Activated CD4-positive, CD25-positive, alpha-beta regulatory T cell (primary cell): ENCODE results near the gene COL9A3.
A peak's percentile ranks its signal among the peaks of the same experiment; 100 is the strongest.

Source experiments
- DNase-seq, 4 experiments: peaks; one replicate each; lab custom pipeline; 2025; lab: John Stamatoyannopoulos, UW

The COL9A3 gene

GRCh38 chr20:62796699-62797491 is 20.0 kb upstream of the COL9A3 start:
- DNase-seq, result no peak

DNA sequence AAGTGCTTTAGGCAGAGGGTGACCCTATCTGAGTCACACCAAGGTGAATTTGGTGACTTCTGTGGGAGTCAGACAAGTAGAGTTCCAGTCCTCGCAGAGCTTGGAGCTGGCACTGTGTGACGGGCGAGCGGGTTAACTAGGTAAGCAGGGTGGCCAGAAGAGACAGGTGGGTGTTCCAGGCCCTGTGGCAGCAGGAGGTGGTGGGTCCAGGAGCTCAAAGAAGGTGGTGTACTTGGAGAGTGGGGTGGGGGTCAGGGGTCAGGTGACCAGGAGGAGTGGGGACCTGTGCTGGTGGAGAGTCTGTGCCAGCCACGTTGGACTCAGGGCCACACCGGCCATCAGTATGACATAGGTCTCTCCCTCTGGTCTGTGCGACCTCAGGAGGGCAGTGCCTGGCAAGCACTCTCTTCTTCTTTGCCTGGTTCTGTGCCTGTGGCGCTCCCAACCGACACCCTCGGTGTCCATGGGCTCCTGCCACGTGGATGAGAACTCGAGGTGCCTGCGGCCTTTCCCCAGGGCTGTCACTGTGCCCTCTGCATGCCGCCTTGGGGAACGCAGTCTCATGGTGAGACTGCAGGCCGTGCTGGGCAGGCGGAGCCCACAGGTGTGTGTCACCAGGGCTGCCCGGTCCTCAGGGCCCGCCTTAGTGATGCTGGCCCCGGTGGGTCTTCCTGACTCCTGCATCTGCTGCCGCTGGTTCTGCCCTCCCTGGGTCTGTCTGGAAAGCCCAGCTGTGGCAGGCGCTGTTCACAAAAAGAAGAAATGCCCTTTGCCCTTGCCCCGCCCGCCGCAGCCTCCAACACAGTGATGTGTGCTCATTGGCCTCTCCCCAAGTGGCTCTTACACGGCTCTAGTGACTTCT is 18.9 kb upstream of the COL9A3 start:
- DNase-seq, result no peak

DNA sequence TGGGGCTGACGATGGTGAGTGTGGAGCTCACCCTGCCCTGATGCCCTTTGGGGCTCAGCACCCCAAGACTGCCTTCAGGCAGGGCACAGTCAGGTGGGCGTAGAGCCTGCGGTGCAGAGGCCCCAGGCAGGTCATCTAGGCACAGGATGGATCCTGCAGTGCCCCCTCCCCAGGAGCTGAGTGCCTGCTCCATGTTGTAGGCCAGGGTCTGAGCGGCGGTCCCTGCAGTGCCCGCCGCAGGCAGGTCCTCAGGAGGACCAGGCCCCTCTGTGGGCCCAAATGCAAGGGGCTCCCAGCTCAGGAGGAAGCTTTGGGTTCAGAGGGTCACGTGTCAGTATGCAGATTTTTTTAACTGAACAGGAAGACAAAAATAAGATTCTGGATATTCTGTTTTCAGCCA is 17.8 kb upstream of the COL9A3 start:
- no peak for DNase-seq

DNA sequence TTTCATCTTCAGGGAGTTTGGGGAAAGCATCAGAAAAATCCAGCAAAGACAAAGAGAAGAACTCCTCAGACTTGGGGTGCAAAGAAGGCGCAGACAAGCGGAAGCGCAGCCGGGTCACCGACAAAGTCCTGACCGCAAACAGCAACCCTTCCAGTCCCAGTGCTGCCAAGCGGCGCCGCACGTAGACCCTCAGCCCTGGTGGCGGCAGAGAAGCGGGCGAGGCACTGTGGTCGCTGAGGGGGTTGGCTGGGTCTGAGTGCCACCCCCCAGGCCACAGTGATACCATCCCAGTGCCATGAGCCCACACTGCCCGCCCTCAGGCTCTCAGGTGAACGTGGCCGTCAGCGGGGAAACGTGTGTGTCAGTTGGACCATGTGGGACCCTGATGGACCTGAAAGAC is 17.4 kb upstream of the COL9A3 start:
- no peak for DNase-seq

- no peak for DNase-seq
Observed at GRCh38 chr20:62799873-62800272, 17.0 kb upstream of the COL9A3 start.

- no peak for DNase-seq
Observed at GRCh38 chr20:62800314-62801259, 16.3 kb upstream of the COL9A3 start.

GRCh38 chr20:62801284-62802010 is 15.4 kb upstream of the COL9A3 start:
- no peak for DNase-seq

GRCh38 chr20:62802026-62802712 is 14.7 kb upstream of the COL9A3 start:
- no peak for DNase-seq

DNA sequence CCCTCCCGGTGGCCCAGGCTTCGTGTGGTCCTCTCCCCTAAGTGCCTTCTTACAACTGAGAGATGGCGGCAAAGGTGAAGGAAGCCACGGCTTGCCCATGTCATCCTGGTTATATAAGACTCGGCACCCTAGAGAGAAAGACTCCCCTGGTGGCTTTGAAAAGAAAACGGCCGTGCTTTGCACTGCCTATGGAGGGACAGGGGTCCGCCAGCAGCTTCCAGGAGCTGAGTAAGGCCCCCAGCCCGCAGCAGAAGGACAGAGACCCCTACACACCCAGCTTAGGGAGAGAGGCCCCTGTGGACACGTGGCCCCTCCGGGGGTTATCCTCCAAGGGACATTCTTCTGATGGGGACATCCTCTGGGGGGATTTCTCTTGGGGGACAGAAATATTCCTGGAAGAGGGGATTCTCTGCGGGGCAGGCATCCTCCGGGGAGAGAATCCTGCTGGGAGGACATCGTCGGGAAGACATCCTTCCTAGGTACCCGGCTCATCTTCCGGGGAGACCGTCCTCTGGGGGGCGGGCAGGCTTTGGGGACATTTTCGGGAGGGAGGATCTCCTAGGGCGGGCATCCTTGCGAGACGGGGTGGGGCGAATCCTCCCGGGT is 12.7 kb upstream of the COL9A3 start:
- no peak for DNase-seq

- peak; percentile 62 to 70 (median 66) for DNase-seq
Observed at GRCh38 chr20:62804627-62805154, 12.2 kb upstream of the COL9A3 start, which contains the start of gene OGFR. Gene OGFR, plus strand, starts transcription at chr20:62804835. Its CDS starts 25 bp downstream, at chr20:62804860.

DNA sequence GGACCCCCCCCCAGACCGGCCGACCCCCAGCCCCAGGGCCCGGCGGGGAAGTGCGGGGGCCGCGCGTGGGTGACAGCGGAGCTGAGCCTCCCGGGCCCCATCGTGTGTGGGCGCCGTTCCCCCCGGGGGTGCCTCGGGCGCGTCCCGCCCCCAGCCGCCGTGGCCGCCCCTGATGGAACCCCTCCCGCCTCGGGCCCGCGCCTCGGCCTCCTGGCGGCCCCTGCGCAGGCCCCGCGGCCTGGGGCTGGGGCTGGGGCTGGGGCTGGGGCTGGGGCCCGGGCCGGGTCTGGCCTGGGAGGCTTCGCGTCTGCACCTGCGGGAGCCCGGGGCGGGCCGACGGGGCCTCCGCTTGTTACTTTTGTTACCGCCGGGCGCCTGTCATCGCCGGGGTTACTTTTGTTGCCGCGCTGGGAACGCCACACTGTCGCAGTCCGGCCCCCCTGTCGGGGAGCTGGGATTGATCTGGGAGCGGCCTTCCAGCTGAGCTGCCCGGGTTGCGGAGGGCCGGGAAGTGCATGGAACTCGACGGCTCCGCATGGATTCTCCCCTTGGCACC is 11.6 kb upstream of the COL9A3 start:
- DNase-seq, result no peak

- DNase-seq, result no peak
Observed at GRCh38 chr20:62805711-62806382, 11.0 kb upstream of the COL9A3 start.

- DNase-seq, result no peak
Observed at GRCh38 chr20:62806383-62807050, 10.3 kb upstream of the COL9A3 start.

DNA sequence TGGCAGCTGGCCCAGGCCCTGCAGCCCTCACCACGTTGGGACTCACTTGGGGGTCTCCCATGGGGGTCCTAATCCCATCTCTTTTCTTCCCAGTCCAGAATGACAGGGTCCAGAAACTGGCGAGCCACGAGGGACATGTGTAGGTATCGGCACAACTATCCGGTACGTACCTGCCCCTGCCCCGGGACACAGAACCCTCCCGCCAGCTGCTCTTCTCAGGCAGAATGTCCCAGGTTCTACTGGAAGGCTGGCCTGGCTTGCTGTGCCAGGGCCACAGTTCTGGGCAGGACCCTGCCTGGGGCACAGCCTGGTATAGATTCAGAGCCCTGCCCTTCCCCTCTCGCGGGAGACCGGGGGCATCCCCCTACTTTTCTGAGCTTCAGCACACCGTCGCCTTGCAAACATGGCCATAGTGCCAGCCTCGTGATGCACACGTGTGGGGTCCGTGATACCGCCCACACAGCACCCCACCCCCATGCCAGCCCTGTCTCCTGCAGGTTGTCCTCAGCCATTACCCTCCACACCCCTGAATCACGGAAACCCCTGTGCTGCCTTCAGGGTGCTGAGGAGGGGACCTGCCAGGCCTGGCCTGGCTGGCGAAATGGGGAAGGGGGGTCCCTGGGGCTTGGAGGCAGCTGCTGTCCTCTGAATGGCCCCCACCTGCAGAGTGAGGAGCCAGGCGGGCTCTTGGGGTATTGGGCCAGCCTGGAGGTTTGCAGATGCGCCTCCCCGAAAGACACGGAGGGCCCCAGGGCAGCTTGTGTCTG is 9.2 kb upstream of the COL9A3 start:
- DNase-seq, result no peak

- peak; percentile 45 to 67 (median 56) for DNase-seq
Observed at GRCh38 chr20:62808211-62808865, 8.5 kb upstream of the COL9A3 start.

DNA sequence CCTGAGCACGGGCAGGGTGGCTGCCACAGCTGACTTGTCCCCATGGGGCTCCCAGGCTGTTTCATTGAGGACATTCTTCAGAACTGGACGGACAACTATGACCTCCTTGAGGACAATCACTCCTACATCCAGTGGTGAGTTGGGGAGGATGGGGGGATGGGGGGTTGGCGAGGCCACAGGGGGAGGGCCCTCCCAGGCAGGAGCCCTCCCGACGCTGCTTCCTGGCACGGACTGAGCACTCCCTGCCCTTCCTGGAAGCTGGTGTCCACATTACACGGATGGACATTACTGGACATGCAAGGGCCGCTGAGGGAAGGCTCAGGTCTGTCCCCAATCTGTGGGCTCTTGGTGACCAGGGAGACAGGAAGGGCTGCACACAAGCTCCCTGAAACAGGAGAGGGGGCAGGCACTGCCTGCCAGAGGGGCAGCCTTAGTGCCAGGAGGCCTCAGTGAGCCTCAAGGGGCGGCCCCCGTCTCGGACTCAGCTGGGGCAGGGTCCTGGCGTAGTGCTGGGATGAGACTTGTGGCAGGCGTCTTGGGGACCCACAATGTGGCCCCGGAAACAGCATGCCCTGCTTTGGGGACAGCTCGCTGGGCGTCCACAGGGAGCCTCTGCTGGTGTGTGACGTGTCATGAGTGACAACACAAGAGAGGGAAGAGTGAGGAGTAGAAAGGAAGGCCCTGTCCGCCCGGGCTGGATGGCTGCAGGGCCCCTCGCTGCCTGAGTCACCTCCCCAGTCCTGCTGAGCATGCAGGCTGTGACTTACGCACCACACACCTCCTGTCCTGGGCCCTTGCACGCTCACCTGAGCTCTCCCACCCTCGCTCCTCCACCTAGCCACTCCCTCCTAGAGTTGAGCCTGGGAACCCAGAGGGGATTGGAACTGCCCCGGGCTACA is 7.1 kb upstream of the COL9A3 start:
- DNase-seq, result no peak
